ENCODE measurements around the gene FAM117A. TPM values are rescaled to one million over a fixed set of nuclear protein-coding genes. Genes with fewer than 3 reads are reported as not detected.

FAM117A gene
- total RNA-seq, 2 donors from 2014 or later = 30.9 to 46.4 TPM

GRCh38 chr17:49784636-49785035, 20.7 kb upstream of the FAM117A start:
- H3K27me3 ChIP-seq (replicated peaks; ENCODE audit: insufficient read depth) = no peaks in the 10 kb centered on the region
- no peak overlapping the region for H3K4me3 ChIP-seq
- peaks cover 7% of the 10 kb centered on the region for H3K4me1 ChIP-seq (replicated peaks)
- WGBS = 77% methylated on average over 1 of the region's 1 CpG
- TF ChIP-seq POLR2AphosphoS5 (IDR thresholded peaks at IDR 0.05) (no peak), POLR2A (IDR thresholded peaks at IDR 0.05) (no peak), CTCF (IDR thresholded peaks at IDR 0.05) (no peak)
- no peak overlapping the region for H3K27ac ChIP-seq
- no peak for DNase-seq (ENCODE audit: low spot score)
- intact Hi-C loops (cut with DNase I) = no loop called here
- H3K9me3 ChIP-seq = no peaks in the 10 kb centered on the region
- no peaks in the 10 kb centered on the region for H3K36me3 ChIP-seq

- H3K4me3 ChIP-seq = no peak overlapping the region
- DNase-seq (ENCODE audit: low spot score) = no peak
- intact Hi-C loops (cut with DNase I) = no loop called here
- H3K27me3 ChIP-seq (replicated peaks; ENCODE audit: insufficient read depth) = no peaks in the 10 kb centered on the region
- peak overlapping the region in 1 of 2 donors; percentile 14 for H3K27ac ChIP-seq
- H3K9me3 ChIP-seq = no peaks in the 10 kb centered on the region
- H3K36me3 ChIP-seq = no peaks in the 10 kb centered on the region
- no peak for TF ChIP-seq POLR2A (IDR thresholded peaks at IDR 0.05)
- no peak for TF ChIP-seq POLR2AphosphoS5 (IDR thresholded peaks at IDR 0.05)
- H3K4me1 ChIP-seq (replicated peaks) = peaks cover 5% of the 10 kb centered on the region
Observed at GRCh38 chr17:49783791-49784190, 19.9 kb upstream of the FAM117A start.

DNA sequence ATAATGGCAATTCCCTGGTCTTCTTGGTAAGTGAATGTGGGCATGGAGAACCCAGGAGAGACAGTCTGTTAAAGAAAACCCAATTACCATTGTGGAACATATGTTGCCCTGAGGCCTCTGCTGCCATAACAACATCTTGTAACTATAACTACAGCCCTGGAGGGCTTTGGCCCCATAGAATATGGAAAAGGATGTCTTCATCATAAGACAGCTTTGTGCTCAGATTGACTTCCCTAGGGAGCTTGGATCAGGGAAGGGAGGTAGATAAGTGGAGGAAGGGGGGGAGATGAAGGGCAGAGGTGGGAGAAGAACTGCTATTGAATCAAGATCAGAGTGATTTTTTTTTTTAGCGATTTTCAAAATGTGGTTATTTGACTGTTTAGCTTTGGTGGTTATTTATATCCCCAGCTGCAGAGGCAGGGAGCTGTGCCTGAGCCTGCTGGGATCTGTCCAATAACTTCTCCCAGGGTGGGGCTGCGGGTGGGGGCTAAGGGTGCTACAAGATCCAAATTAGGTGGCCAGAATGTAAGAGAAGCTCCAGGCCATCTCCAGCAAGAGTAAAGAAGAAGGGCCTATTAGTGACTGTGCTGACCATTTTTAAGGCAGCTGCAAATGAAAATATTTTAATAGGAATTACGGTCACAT, 19.3 kb upstream of the FAM117A start:
- DNase-seq (ENCODE audit: low spot score) = no peak
- Histone ChIP-seq H3K36me3 (no peaks in the 10 kb centered on the region), H3K4me1 (replicated peaks) (peaks cover 5% of the 10 kb centered on the region), H3K27me3 (replicated peaks; ENCODE audit: insufficient read depth) (no peaks in the 10 kb centered on the region), H3K4me3 (no peak overlapping the region), H3K9me3 (no peaks in the 10 kb centered on the region), H3K27ac (peak overlapping the region in 1 of 2 donors; percentile 14)
- TF ChIP-seq POLR2A (IDR thresholded peaks at IDR 0.05) = no peak
- no peak for TF ChIP-seq CTCF (IDR thresholded peaks at IDR 0.05)
- TF ChIP-seq POLR2AphosphoS5 (IDR thresholded peaks at IDR 0.05) = no peak
- 32% methylated on average over 3 of the region's 3 CpGs for WGBS
- intact Hi-C loops (cut with DNase I) = no loop called here

DNA sequence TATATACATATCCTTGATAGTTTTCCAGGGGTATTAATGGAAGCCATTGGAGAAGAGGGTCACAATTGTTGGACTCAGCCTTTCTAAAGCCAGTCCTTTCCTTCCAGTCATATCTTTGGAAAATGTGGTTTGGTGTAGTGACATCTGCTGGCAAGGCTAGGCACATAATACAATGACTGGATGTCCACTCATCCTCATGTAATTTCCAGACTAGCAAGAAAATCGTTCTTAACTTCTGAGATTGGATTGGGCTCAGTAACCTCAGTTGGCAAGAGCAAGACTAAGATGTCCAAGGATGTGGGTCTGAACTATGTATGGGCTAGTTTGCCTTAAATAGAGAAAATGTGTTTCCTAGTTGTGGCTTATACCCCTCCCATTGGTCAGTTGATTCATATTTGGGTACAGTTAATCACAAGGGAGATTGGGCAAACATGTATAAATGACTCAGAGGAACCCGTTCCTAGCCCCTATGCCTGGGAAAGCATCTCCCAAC, 15.9 kb upstream of the FAM117A start:
- no peaks in the 10 kb centered on the region for H3K4me1 ChIP-seq (replicated peaks)
- intact Hi-C loops (cut with DNase I) = loop anchor here (5.0 kb wide), 2 partner anchors 72 to 212 kb away; partner anchors contain the start of gene SLC35B1

More for the DNA sequence above, 15.9 kb upstream of the FAM117A start:
- no peak for DNase-seq (ENCODE audit: low spot score)
- Histone ChIP-seq H3K4me3 (no peak overlapping the region), H3K27ac (no peak overlapping the region), H3K9me3 (no peaks in the 10 kb centered on the region), H3K27me3 (replicated peaks; ENCODE audit: insufficient read depth) (no peaks in the 10 kb centered on the region), H3K36me3 (no peaks in the 10 kb centered on the region)
- WGBS = 21% methylated on average over 2 of the region's 2 CpGs
- TF ChIP-seq POLR2A (IDR thresholded peaks at IDR 0.05) = no peak
- peak in 3 of 4 experiments; percentile 31 to 51 (median 49) for TF ChIP-seq CTCF (IDR thresholded peaks at IDR 0.05)
- peak; percentile 12 for TF ChIP-seq POLR2AphosphoS5 (IDR thresholded peaks at IDR 0.05)
